Lung (tissue), 12 donors: ENCODE measurements around the gene BIRC7. TPM values are rescaled to one million over a fixed set of nuclear protein-coding genes. Genes with fewer than 3 reads are reported as not detected.

Source experiments
- ATAC-seq: fragments of 200-7000 bp; cut with Tn5 transposase; one replicate; pipeline ENCODE4 v1.9.1; 2020; ENCODE audit warnings: moderate number of reproducible peaks; ENCODE audit not compliant: insufficient read depth, low FRiP score
- DNase-seq, 3 donors: peaks; one replicate each; pipeline ENCODE4 v3.0.0-alpha.2; 2013 to 2017
- H3K27ac ChIP-seq, 2 donors: one replicate each; pipeline ENCODE4 v1.5.1; 2013; ENCODE audit warnings: mild to moderate bottlenecking in 2 of 2, moderate library complexity in 2 of 2, control low read depth in 1 of 2, inconsistent platforms in 1 of 2, low read depth in 1 of 2, low read length in 1 of 2
- H3K27me3 ChIP-seq, 3 donors: one replicate each; pipeline ENCODE4 v1.5.1; 2013; ENCODE audit warnings: low read length in 2 of 3; ENCODE audit not compliant: control insufficient read depth in 3 of 3, insufficient read depth in 3 of 3
- H3K36me3 ChIP-seq, 4 donors: one replicate each; pipeline ENCODE4 v1.5.1; 2013; ENCODE audit warnings: low read length in 4 of 4, mild to moderate bottlenecking in 1 of 4, moderate library complexity in 1 of 4; ENCODE audit not compliant: control insufficient read depth in 4 of 4, insufficient read depth in 4 of 4
- H3K4me1 ChIP-seq, 5 donors: one replicate each; pipeline ENCODE4 v1.5.1; 2013; ENCODE audit warnings: low read length in 5 of 5, mild to moderate bottlenecking in 2 of 5, moderate library complexity in 1 of 5; ENCODE audit not compliant: control insufficient read depth in 5 of 5, insufficient read depth in 5 of 5
- H3K4me3 ChIP-seq: one replicate; pipeline ENCODE4 v1.5.1; 2013; ENCODE audit warnings: mild to moderate bottlenecking, control low read depth, moderate library complexity
- H3K9ac ChIP-seq, 2 donors: one replicate each; pipeline ENCODE4 v1.5.1; 2013; ENCODE audit warnings: low read length in 2 of 2, control low read depth in 1 of 2; ENCODE audit not compliant: insufficient read depth in 1 of 2
- H3K9me3 ChIP-seq, 4 donors: one replicate each; pipeline ENCODE4 v1.5.1; 2013; ENCODE audit warnings: low read length in 3 of 4, mild to moderate bottlenecking in 1 of 4, moderate library complexity in 1 of 4; ENCODE audit not compliant: control insufficient read depth in 4 of 4, insufficient read depth in 3 of 4
- CTCF ChIP-seq: IDR thresholded peaks from 2 replicates; pipeline ENCODE4 v1.5.1; 2012; ENCODE audit warnings: mild to moderate bottlenecking; ENCODE audit errors: control extremely low read depth, extremely low read depth
- WGBS, 2 donors: extraction: QIAGEN DNeasy Blood & Tissue Kit; methylation state at CpG; one replicate each; pipeline ENCODE4 v1.1.7; 2013; 5-methylcytosine and 5-hydroxymethylcytosine counted together
- polyA plus RNA-seq, 2 donors: library from polyadenylated mRNA; stranded (reverse); fragments of 200-250 nt; gene quantifications; one replicate each; pipeline ENCODE4 v1.2.1, GENCODE V29; 2013
- total RNA-seq, 2 donors: library from RNA; depleted of rRNA in 1 of 2; stranded (reverse); fragments of >200 nt in 1 of 2; gene quantifications; one replicate each; pipeline ENCODE4 v1.2.1, GENCODE V29; 2014 to 2021
- donor health status: control.
- donor health status: control.
- donor health status: Bipolar disorder and iron deficiency.
- donor health status: healthy.
- donor health status: DM: yes; HTN: yes; CAD: no.

BIRC7 gene
- total and polyA plus RNA-seq, 4 donors, result 0.57 to 1.2 (median 0.71) TPM; not detected in 1

GRCh38 chr20:63270606-63271325 is 35.1 kb downstream of the BIRC7 start:
- DNase-seq, result no peak
- no peak overlapping the region for H3K9ac ChIP-seq
- H3K9me3 ChIP-seq, result no peaks in the 10 kb centered on the region
- H3K27me3 ChIP-seq, result no peaks in the 10 kb centered on the region
- ATAC-seq, result no peak
- 83 to 86% methylated on average over 9 of the region's 9 CpGs for WGBS, 2 donors
- H3K36me3 ChIP-seq, result peaks cover 0 to 3% (median 0%) of the 10 kb centered on the region in 4 donors
- TF ChIP-seq CTCF, result no peak
- H3K4me1 ChIP-seq, result peaks cover 0 to 55% (median 20%) of the 10 kb centered on the region in 5 donors
- H3K27ac ChIP-seq, result no peak overlapping the region
- no peak overlapping the region for H3K4me3 ChIP-seq

- TF ChIP-seq CTCF, result no peak
- Histone ChIP-seq H3K4me3 (peak within 1 kb of the TSS; percentile 92), H3K9me3 (no peaks in the 10 kb centered on the region), H3K36me3 (peaks cover 0 to 16% (median 0%) of the 10 kb centered on the region in 4 donors), H3K9ac (peak within 1 kb of the TSS; percentile 55 to 63), H3K27me3 (no peaks in the 10 kb centered on the region), H3K27ac (peak within 1 kb of the TSS in 1 of 2 donors; percentile 40), H3K4me1 (peaks cover 0 to 48% (median 20%) of the 10 kb centered on the region in 5 donors)
- DNase-seq (peak; percentile 94 to 97 (median 94)), ATAC-seq (peak; percentile 93)
- WGBS, 2 donors, result 1 to 2% methylated on average over 64 to 97 of the region's 97 CpGs
Measured at GRCh38 chr20:63272105-63273058, 36.7 kb downstream of the BIRC7 start, which contains the start of gene ARFGAP1. ARFGAP1 (plus strand) TSS chr20:63272813; CDS start chr20:63275581, 2,768 bp downstream.

GRCh38 chr20:63273059-63273579 is 37.4 kb downstream of the BIRC7 start:
- ATAC-seq (no peak), DNase-seq (no peak)
- no peaks in the 10 kb centered on the region for H3K27me3 ChIP-seq
- peaks cover 0 to 43% (median 17%) of the 10 kb centered on the region in 5 donors for H3K4me1 ChIP-seq
- peak overlapping the region; percentile 92 for H3K4me3 ChIP-seq
- no peak for TF ChIP-seq CTCF
- no peaks in the 10 kb centered on the region for H3K9me3 ChIP-seq
- peak overlapping the region in 1 of 2 donors; percentile 40 for H3K27ac ChIP-seq
- 0% methylated on average over 26 to 37 of the region's 37 CpGs for WGBS, 2 donors
- peaks cover 0 to 24% (median 1%) of the 10 kb centered on the region in 4 donors for H3K36me3 ChIP-seq
- H3K9ac ChIP-seq, result peak overlapping the region; percentile 31 to 63
